HG03457 (cell line): Measurements from ENCODE around the gene SLC2A13.
"Not testable (repeated sequence)": the region's sequence is repeated elsewhere in the genome, so short reads cannot be mapped to it uniquely, and the experiment has no call there.

Experiments used
- ATAC-seq: cut with Tn5 transposase; IDR thresholded peaks from one replicate; pipeline ENCODE4 v1.9.1; 2021; ENCODE audit warnings: moderate number of reproducible peaks; ENCODE audit not compliant: unreplicated experiment

The SLC2A13 gene

DNA sequence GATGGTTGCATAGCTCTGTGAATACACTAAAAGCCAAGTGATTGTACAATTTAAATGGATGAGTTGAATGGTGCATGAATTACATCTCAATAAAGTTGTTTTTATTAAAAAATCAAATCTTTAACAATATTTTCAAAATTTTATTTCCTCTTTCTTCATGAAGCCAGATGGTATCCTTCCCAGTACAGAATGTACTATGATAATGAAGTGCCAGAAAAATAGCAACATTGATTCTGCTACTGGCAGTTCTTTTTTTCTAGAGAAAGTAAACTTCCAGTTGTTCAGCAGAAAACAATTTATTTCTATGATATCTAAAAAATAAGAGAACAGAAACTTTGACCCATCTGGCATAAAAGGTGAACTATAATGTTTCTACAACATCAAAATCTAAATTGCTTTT, 61.5 kb downstream of the SLC2A13 start:
- no peak for ATAC-seq

DNA sequence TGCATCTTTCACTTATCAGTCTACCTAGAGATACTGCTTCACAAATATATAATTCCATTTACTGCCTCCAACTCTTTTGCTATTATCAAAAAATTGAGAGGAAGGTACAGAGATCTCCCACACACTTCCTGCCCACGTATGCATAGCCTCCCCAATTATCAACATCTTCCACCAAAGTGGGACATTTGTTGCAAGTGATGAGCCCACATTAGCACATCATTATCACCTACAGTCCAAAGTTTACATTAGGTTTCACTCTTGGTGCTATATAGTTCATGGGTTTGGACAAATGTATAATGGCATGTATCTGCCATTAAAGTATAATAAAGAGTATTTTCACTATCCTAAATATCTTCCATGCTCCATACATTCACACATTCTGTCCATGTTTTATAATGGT, 66.3 kb downstream of the SLC2A13 start:
- ATAC-seq = no peak

DNA sequence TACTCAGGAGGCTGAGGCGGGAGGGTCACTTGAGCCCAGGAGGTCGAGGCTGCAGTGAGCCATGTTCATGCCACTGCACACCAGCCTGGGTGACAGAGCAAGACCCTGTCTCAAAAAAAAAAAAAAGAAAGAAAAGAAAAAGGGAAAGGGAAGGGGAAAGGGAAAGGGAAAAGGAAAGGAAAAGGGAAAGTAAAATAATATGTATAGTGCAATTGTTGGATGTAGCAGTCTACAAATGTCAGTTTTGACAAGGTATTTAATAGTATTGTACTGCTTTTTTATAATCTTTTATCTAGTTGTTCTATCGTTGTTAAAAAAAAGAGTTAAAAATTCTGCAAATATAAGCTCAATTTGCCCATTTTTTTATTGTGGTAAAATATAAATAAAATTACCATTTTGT, 67.3 kb downstream of the SLC2A13 start:
- ATAC-seq = no peak

DNA sequence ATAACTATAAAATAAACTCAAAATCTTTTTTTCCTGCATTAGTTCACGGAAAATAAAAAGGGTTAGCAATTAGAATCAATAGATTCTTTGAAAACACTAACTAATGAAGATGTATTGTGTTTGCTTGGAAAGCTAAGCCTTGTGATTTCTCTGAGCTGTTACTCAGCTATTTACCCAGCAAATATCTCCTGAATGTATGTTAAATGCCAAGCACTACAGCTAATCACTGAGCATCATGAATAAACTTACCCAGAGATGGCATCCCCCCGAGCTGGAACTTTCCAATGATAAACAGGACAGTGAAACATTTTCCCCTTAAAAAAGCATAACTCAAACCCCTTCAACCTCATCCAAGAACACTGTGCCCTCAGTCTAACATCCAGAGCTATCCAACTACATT, 71.2 kb downstream of the SLC2A13 start:
- ATAC-seq = no peak

DNA sequence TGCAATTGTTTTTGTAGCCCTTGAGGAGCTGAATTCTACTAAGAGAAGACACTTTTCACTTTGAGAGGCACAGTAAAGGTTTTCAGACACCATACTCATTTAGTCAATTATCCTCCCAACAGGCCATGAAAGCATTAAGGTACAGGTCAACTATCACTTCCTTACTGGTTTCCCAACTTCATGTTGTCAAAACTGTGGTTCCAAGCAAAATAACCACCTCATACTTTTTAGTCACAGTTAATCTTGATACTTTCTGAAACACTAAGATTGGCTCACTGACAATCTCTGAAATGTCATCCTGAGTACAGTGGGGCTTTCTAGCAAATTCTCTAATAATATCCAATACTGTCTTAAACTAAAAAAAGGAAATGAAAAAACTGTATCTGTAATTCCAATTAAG, 71.7 kb downstream of the SLC2A13 start:
- ATAC-seq = no peak

DNA sequence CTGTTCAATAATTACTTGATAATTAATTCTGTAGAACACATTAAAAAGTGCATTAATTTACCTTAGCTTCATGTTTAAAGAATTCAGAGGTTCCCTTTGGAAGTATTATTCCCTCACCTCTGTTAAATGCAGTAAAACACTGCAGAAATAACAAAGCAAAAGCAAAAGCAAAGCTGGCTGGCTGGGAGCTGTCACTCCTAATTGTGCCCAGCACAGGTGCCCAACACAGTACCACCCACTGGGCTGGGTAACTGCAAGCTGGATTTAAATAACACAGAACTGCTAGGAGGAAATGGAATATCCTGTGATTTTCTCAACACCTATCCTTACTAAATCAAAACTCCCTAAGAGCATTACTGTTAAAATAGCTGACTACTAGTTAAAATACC, 72.6 kb downstream of the SLC2A13 start:
- no peak for ATAC-seq

DNA sequence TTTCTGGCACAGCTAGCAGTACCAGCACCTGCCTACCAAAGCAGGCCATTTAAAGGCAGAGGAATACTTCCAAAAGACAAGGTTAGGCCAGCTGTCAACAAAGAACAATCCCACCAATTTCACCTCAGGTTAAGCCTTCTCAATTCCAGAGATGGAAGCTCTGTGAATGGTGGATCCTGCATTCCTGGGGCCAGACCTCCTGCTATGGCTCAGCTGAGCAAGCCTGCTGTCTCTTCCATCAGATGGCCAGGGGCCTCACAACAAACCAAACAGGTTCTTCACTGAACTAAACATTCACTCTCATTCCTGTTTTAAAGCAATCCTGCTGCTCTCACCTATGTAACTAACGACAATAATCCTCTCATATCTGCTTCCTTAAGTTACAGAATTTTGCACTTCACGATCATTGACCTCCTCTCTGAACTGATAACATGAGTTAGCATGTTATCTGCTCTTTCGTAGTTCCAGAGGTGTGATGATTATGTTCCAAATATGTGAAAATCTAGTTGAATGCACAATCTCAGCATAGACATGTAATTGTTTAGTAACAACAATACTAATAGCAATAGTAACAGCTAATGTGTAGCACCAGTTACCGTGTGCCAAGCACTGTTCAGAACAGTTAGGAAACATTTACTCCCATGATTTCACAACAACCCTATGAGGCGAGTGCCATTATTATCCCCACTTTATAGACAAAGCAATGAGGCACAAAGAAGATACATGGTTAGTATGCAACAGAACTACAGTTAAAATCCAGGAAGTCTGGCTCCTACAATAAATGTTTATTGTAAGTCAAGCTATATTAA, 73.2 kb downstream of the SLC2A13 start:
- no peak for ATAC-seq

DNA sequence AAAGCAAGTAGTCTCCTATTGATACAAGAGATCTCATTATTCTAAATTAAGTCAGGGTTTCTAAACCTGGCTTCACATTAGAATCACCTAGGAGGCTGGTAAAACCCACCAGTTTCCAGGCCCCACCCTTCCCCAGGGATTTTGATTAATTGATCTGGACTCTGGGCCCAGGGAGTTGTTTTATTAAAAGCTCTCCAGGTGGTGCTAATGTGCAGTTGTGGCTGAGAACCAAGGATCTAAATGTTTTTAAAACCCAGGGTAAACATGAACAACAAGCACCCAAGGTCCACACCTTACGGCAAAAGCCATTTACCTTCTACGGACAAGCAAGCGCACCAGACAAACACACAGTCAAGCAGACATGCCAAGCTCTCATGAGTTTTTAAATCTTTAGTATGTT, 73.9 kb downstream of the SLC2A13 start:
- ATAC-seq = no peak

DNA sequence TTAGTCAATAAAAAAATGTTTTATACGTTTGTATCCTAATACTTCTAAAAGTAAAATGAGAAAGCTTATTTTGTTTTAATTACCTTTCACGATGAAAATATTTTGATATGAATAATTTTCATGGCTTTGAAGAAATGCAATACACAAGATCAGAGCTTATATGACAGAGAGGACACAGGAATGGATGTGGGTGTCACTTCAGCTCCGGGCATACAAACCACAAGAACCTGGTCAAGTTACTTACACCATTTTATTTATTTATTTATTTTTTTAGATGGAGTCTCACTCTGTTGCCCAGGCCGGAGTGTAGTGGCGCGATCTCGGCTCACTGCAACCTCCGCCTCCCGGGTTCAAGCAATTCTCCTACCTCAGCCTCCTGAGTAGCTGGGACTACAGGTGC, 74.9 kb downstream of the SLC2A13 start:
- ATAC-seq = not testable (repeated sequence)

DNA sequence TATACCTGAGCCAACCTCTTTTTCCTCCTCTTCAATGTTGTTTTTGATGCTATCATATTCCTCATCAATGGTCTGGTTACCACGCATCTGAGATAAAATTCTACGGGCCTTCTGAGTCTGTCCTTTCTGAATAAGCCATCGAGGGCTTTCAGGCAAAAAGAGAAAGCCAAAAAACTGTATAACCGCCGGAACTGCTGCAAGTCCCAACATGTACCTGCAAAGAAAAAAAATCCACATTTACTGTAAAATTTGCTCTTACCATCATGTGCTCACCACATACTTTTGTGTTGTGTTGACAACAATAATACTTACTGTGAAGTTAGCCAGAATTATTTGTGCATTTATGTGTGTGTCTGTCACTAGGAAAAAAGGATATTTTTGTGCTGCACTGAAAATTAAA, 77.6 kb downstream of the SLC2A13 start:
- no peak for ATAC-seq

DNA sequence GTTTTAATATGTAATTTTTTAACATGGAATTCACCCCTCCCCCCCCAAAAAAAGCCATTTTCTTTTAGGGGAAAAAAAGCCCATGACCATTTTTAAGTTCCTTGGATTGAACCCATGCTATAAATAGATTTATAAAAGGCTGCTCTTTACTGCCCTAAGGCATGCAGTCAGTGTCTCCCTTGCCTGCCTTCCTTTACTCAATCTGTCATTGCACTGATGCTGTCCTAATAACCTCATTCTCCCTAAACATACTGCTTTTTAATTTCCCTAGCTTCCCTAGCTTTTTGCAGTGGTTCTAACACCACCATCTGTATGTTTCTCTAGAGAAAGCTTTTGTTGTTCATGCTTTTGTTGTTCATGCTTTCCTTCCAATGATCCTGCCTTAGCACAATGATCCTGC, 83.0 kb downstream of the SLC2A13 start:
- ATAC-seq = no peak

DNA sequence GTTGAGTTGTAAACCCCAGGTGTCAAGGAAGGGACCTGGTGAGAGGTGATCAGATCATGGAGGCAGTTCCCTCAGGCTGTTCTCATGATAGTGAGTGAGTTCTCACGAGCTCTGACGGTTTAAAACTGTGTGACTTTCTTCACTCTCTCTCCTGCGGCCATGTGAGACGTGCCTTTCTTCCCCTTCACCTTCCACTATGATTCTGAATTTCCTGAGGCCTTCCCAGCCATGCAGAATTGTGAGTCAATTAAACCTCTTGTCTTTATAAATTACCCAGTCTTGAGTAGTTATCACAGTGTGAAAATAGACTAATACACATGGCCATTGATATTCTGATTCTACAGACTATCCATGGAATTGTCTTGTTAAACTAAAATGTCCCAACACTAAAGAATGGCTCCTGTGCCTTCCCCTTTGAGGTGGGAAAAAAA, 85.6 kb downstream of the SLC2A13 start:
- ATAC-seq = no peak

DNA sequence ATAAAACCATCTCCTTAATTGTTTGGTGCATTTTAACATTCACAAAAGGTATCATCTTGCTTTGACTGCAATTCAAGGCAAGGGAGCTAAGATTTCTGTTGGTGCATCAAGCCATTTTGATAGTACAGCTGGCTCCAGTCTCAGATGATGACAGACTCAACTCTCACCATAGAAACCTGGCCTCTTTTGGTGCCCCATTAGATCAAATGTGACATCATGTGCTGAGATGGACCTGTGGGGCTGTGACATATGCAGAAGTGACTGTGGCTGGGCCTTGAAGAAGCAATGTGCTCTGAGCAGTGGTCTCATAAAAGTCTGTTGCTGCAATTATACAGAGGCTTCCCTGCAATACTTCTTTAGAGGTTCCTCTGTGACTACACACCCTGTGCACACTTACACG, 88.4 kb downstream of the SLC2A13 start:
- ATAC-seq = no peak

DNA sequence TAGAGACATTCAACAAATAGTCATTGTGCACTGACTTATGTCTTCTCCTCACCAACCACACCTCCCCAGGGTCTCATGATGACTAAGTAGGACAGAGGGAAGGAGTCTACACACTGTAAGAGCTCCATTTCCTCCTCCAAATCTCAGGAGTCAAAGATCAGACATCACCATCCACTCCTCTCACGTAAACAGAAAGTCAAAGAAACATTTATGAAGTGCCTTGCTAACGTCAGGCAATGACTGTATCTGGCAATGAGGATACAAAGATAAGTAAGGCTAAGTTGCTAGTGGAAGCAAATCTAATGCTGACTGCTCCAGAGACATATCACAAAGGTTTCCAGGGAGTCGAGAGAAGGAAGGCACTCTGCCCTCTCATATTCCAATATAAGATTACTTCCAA, 88.9 kb downstream of the SLC2A13 start:
- no peak for ATAC-seq

DNA sequence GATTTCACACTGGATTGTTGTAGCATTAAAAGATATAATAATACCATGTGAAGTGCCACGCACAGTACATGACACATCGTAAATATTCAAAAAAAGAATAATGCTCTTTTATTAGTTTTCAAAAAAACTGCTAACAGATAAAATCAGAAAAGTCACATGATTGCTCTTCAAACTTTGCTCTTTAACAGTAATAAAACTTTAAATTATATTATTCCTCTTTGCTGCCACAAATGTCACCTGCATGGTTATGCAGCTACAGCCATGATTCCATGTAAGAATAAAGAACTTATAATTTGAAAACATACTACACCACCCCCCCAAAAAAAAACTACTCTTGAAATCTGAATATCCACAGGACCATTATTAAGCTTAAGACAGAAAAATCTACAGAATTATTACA, 90.0 kb downstream of the SLC2A13 start:
- ATAC-seq = no peak

DNA sequence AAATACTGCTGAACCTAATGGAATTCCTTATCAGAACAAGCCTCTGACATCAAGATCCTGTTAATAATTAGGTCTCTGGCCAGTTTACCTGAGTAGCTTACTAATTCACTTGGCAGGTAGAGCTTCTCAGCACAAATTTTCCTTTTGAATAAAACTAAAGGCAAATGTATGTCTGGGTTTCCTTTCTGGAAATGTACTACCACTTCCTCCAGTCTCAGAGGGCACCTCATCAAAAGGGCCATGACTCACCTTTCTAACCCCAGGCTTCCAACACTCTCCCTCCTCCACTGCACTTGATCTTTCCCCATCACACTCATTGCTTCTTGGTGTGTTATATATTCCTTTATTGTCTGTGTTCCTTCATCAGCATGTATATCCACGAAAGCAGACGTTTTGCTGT, 90.5 kb downstream of the SLC2A13 start:
- no peak for ATAC-seq

DNA sequence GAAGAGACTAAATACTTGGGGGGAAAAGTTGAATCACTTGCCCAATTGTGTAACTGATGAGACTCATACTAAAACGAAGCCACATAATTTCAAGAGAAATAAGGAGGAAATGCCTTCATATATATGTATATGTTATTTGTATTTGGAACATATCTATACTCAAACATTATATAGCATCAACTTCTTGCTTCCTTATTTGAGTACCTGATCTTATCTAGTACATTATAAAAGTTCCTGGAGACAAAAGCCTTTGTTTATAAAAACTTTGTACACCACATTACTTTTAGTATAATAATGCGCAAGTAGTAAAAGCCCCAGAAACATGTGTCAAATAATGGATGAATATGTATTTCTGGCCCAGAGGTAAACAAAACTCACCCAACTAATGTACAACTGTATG, 92.0 kb downstream of the SLC2A13 start:
- no peak for ATAC-seq

DNA sequence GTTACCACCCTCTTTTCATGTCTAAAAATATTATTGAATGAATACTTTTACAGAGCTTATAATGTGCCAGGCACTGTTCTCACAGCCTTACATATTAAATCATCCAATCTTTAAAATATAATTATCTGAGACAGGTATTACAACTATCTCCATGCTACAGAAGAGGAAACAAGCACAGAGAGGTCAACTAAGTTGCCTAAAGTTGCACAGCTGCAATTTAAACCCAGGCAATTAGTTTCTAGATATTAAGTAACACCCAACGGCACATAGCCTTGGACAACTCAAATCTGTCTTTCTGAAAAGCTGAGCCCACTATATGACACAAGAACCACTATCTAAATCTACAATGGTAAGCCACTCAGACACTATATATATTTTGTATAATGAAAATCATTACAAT, 92.6 kb downstream of the SLC2A13 start:
- ATAC-seq = no peak

DNA sequence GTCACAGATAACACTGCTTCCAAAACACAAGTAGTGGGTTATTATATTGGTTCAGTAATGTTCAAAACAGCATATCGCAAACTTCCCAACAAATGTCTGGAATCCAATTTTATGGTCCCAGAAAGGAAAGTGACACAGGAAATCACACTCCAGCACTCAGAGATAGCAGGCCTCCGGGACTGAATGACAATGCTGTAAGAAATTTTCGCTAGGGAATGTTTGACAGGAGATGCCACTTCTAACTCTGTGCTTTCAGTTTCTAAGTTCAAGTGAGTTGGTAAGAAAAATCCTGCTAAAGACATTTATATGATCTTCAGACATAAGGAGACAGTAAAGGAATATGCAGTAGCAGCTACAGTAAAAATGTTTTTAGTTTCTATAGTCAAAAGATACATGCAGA, 93.2 kb downstream of the SLC2A13 start:
- no peak for ATAC-seq

DNA sequence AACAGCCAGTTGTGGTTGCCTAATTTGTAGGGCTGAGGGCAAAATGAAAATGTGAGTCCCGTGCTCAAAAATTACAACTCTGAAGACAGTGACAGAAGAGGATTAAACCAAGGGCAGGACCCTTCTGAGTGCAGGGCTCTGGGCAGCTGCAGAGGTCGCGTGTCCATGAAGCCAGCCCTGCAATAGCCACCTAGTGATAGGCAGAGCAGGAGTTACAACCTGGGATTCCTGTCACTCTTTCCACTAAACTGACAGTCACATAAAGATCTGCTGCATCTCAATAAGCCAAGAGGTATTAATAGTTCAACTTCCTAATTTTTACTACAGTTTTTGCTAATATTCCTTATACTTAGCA, 94.1 kb downstream of the SLC2A13 start:
- peak; percentile 14 for ATAC-seq

DNA sequence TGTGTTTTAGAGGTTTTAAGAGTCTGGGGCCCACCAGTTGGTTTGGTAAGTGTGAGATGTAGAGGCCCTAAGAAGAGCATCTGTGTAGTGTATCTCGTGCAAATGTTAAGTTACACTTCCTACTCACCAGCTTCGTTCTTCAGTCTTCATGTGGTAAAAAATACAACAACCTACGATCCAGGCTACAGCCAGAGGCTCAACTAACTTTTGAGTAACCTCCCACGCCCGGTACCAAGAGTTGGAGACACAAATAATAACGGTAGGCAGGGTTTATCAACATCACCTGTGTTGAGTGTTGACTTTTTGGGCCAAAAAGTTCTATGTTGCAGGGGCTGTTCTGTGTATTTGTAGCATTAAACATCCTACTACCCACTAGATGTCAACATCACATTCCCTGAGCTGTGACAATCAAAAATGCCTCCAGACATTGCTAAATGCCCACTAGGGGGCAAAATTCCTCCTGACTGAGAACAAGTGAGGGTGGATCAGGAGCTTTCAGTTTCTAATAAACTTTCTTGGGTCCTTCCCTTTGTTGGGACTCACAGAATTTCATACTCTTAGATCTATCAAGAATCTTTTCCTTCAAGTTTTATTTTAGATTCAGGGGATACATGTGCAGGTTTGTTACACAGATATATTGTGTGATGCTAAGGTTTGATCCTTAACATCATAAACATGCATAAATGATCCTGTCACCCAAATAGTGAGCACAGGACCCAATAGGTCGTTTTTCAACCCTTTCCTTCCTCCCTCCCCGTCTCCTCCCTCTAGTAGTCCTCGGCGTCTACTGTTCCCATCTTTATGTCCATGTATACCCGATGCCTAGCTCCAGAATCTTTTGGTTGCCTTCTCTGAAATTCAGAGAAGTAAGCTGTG, 94.7 kb downstream of the SLC2A13 start:
- ATAC-seq = peak; percentile 87
